H1 (cell line): Measurements from ENCODE around the gene USP3. TPM values are rescaled to one million over a fixed set of nuclear protein-coding genes. Genes with fewer than 3 reads are reported as not detected.

Experiments used
- BCL11A ChIP-seq, 2 experiments: IDR thresholded peaks; one replicate each; pipeline ENCODE4 v1.6.1; 2011; ENCODE audit warnings: low read depth in 2 of 2, low read length in 2 of 2, mild to moderate bottlenecking in 2 of 2
- BRCA1 ChIP-seq: IDR thresholded peaks from 2 replicates; pipeline ENCODE4 v1.6.1; 2012; ENCODE audit warnings: low read depth, low read length, improper control_type of control experiment
- EGR1 ChIP-seq: IDR thresholded peaks from 2 replicates; pipeline ENCODE4 v1.6.1; 2011; ENCODE audit warnings: low read depth, low read length, borderline replicate concordance
- KDM5A ChIP-seq: fragments of 200-600 bp; IDR thresholded peaks from 2 replicates; pipeline ENCODE4 v1.7.1; 2012; ENCODE audit warnings: mild to moderate bottlenecking, low read length, inconsistent platforms, mixed read lengths
- RNF2 ChIP-seq: fragments of 200-900, 300-1000 bp; sonication (generic); IDR thresholded peaks from 2 replicates; pipeline ENCODE4 v1.7.1; 2016; ENCODE audit warnings: borderline replicate concordance, low read depth, mild to moderate bottlenecking, antibody characterized with exemption, low read length; ENCODE audit not compliant: poor library complexity, severe bottlenecking; ENCODE audit errors: missing control alignments
- TBP ChIP-seq: IDR thresholded peaks from 2 replicates; pipeline ENCODE4 v1.6.1; 2011; ENCODE audit warnings: low read depth, low read length, improper control_type of control experiment
- USF2 ChIP-seq: IDR thresholded peaks from 2 replicates; pipeline ENCODE4 v1.6.1; 2011; ENCODE audit warnings: low read length, improper control_type of control experiment
- polyA plus RNA-seq, 7 experiments: library from polyadenylated mRNA; depleted of rRNA in 3 of 7; stranded (reverse) in 5 of 7; unstranded in 2 of 7; fragments of >200 nt in 5 of 7; fragments of 200-250 nt in 2 of 7; gene quantifications; 1 replicate in 5 of 7; 2 replicates in 1 of 7; 4 replicates in 1 of 7; pipeline versions ENCODE4 v1.2.1 to v1.2.3, GENCODE V29; 2011 to 2013; ENCODE audit warnings: missing spikeins in 2 of 7, mixed read lengths in 2 of 7
- total RNA-seq: library from RNA; stranded (reverse); fragmentation: NEBNext Ultra II Directional; extraction: Animal tissue kit (Norgen Biotek cat#: 25700); gene quantifications from 2 replicates; pipeline ENCODE4 v1.2.1, GENCODE V29; 2021

The USP3 gene
- total and polyA plus RNA-seq, 2 of the 8 experiments (the other 6 are each of a cell fraction or from before 2014, with no cell fraction given): 15.5 to 16.2 TPM

- no peak for TF ChIP-seq TBP
- TF ChIP-seq EGR1: 0 out of 2 replicates have a peak, but pooled peaks have one; percentile 34
- no peak for TF ChIP-seq KDM5A
- TF ChIP-seq USF2: no peak
- no peak for TF ChIP-seq BRCA1
- no peak for TF ChIP-seq RNF2
- TF ChIP-seq BCL11A (IDR thresholded peaks at IDR 0.05; ENCODE audit: low read depth in 2 of 2, low read length in 2 of 2): no peak
Measured at GRCh38 chr15:63501256-63502089, 2.9 kb upstream of the USP3 start (continued).
